ENCODE data around the gene SLC39A1. TPM values are rescaled to one million over a fixed set of nuclear protein-coding genes. Genes with fewer than 3 reads are reported as not detected.

The SLC39A1 gene
- total RNA-seq, 1 experiment from 2014 or later: 204 TPM

DNA sequence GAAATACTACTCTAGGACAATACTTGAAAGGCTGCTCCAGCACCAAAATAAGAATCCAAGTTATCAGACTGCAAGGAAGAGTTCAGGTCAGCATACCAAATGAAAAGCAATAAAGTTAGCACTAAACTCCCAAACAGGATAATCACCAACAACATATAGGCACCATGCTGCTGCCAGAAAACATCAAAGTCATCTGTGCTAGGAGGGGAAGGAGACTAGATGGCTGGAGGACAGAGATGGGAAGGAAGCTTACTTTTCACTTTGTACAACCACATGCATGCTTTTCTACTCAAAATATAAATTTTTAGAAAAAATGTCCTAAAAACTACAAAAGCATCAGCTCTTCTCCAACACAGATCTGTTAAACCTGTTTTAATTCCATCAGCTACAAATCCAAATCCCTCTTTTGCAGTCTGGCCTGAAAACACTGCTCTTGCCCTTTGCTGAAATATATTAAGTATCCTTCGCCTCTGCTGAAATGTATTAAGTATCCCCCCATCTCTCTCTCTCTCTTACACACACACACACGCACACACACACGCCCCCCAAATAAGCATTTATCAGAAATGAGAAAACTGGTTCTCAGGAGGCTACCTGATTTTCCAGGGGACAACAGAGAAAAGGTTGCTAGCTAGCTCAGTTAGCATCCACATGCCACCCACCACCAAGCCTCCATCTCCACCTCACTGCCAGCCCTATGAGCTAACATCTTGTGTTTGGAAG, 42.1 kb downstream of the SLC39A1 start:
- CTCF ChIA-PET: interaction anchor here (0.9 to 3.1 kb wide), 5 partner anchors 26 to 123 kb away, joined by 4 to 24 read pairs (median 4); partner anchors contain the start of genes CREB3L4, DENND4B and RAB13
- Mint-ChIP-seq H3K4me3 (peak overlapping the region; percentile 93), H3K4me1 (peaks cover 26% of the 10 kb centered on the region), H3K36me3 (peaks cover 1% of the 10 kb centered on the region; the same call in 1 of the 2 replicates), H3K9me3 (no peaks in the 10 kb centered on the region), H3K27ac (peak overlapping the region; percentile 85), H3K27me3 (ENCODE audit: low read depth) (no peaks in the 10 kb centered on the region)
- POLR2A ChIA-PET: interaction anchor here (1.0 to 2.3 kb wide), 2 partner anchors 46 to 69 kb away, joined by 3 to 9 read pairs; partner anchors contain the start of gene CREB3L4
- TF ChIP-seq, protein P1, sequence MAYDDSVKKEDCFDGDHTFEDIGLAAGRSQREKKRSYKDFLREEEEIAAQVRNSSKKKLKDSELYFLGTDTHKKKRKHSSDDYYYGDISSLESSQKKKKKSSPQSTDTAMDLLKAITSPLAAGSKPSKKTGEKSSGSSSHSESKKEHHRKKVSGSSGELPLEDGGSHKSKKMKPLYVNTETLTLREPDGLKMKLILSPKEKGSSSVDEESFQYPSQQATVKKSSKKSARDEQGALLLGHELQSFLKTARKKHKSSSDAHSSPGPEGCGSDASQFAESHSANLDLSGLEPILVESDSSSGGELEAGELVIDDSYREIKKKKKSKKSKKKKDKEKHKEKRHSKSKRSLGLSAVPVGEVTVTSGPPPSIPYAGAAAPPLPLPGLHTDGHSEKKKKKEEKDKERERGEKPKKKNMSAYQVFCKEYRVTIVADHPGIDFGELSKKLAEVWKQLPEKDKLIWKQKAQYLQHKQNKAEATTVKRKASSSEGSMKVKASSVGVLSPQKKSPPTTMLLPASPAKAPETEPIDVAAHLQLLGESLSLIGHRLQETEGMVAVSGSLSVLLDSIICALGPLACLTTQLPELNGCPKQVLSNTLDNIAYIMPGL (CRISPR knock-in tag; IDR thresholded peaks at IDR 0.05): no peak
- peak; percentile 28; the same call in 1 of the 2 replicates for TF ChIP-seq MAX (CRISPR knock-in tag; IDR thresholded peaks at IDR 0.05)
- DNase-seq (ENCODE audit: low spot score) (no peak), ATAC-seq (no peak)

GRCh38 chr1:153919876-153920852, 43.2 kb downstream of the SLC39A1 start:
- Mint-ChIP-seq H3K27ac (peak overlapping the region; percentile 74), H3K36me3 (peaks cover 4% of the 10 kb centered on the region; the same call in 1 of the 2 replicates), H3K4me3 (peak overlapping the region; percentile 93), H3K27me3 (ENCODE audit: low read depth) (no peaks in the 10 kb centered on the region), H3K9me3 (no peaks in the 10 kb centered on the region), H3K4me1 (peaks cover 26% of the 10 kb centered on the region)
- DNase-seq (ENCODE audit: low spot score) (no peak), ATAC-seq (no peak)
- no peak for TF ChIP-seq JAZF1 (CRISPR knock-in tag; IDR thresholded peaks at IDR 0.05)
- no peak for TF ChIP-seq GRHL2 (CRISPR knock-in tag; IDR thresholded peaks at IDR 0.05; ENCODE audit: insufficient replicate concordance, severe bottlenecking)
- no peak for TF ChIP-seq ZNF121 (CRISPR knock-in tag; IDR thresholded peaks at IDR 0.05)
- ChIA-PET POLR2A (interaction anchor here (1.0 kb wide), 1 partner anchor 70 kb away, joined by 3 read pairs; no protein-coding TSS in a partner anchor), CTCF (interaction anchor here (0.5 to 3.1 kb wide), 5 partner anchors 26 to 188 kb away, joined by 3 to 20 read pairs (median 4); partner anchors contain the start of genes CREB3L4, DENND4B and RAB13)

- DNase-seq (ENCODE audit: low spot score) (no peak), ATAC-seq (no peak)
- CTCF ChIA-PET: interaction anchor here (0.7 kb wide), 1 partner anchor 108 kb away, joined by 4 read pairs; no protein-coding TSS in a partner anchor
- H3K36me3 Mint-ChIP-seq: peaks cover 7% of the 10 kb centered on the region
- POLR2A ChIA-PET: interaction anchor here (0.7 kb wide), 1 partner anchor 31 kb away, joined by 4 read pairs; no protein-coding TSS in a partner anchor
- TF ChIP-seq ARID4B (CRISPR knock-in tag; IDR thresholded peaks at IDR 0.05; ENCODE audit: borderline replicate concordance) (no peak), ZNF416 (CRISPR knock-in tag; IDR thresholded peaks at IDR 0.05) (no peak), KAT7 (CRISPR knock-in tag; IDR thresholded peaks at IDR 0.05; ENCODE audit: borderline replicate concordance) (no peak), CREB1 (CRISPR knock-in tag; IDR thresholded peaks at IDR 0.05) (no peak), ZNF138 (CRISPR knock-in tag; conservative IDR thresholded peaks at IDR 0.05) (no peak), ZNF263 (CRISPR knock-in tag; IDR thresholded peaks at IDR 0.05; ENCODE audit: low read depth) (no peak), ZNF232 (CRISPR knock-in tag; IDR thresholded peaks at IDR 0.05) (no peak), GRHL2 (CRISPR knock-in tag; IDR thresholded peaks at IDR 0.05; ENCODE audit: insufficient replicate concordance, severe bottlenecking) (no peak), CBFB (CRISPR knock-in tag; IDR thresholded peaks at IDR 0.05; ENCODE audit: low read depth) (no peak)
- TF ChIP-seq, protein P2, sequence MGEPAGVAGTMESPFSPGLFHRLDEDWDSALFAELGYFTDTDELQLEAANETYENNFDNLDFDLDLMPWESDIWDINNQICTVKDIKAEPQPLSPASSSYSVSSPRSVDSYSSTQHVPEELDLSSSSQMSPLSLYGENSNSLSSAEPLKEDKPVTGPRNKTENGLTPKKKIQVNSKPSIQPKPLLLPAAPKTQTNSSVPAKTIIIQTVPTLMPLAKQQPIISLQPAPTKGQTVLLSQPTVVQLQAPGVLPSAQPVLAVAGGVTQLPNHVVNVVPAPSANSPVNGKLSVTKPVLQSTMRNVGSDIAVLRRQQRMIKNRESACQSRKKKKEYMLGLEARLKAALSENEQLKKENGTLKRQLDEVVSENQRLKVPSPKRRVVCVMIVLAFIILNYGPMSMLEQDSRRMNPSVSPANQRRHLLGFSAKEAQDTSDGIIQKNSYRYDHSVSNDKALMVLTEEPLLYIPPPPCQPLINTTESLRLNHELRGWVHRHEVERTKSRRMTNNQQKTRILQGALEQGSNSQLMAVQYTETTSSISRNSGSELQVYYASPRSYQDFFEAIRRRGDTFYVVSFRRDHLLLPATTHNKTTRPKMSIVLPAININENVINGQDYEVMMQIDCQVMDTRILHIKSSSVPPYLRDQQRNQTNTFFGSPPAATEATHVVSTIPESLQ (CRISPR knock-in tag; IDR thresholded peaks at IDR 0.05): no peak
- H3K9me3 Mint-ChIP-seq: peaks cover 5% of the 10 kb centered on the region; the same call in 1 of the 2 replicates
- H3K4me3 Mint-ChIP-seq: no peak overlapping the region
- peak overlapping the region; percentile 55; the same call in 1 of the 2 replicates for H3K27ac Mint-ChIP-seq
- H3K4me1 Mint-ChIP-seq: peaks cover 19% of the 10 kb centered on the region
- no peaks in the 10 kb centered on the region for H3K27me3 Mint-ChIP-seq (ENCODE audit: low read depth)
Observed at GRCh38 chr1:153916297-153916696, 47.0 kb downstream of the SLC39A1 start.
